AG10803 (cell line): Measurements from ENCODE around the gene SARM1.

ENCODE experiments used
- DNase-seq: peaks from one replicate; pipeline ENCODE4 v3.0.0; 2010; ENCODE audit warnings: low read depth
- H3K4me3 ChIP-seq: 2 replicates; pipeline ENCODE4 v1.5.1; 2011; ENCODE audit warnings: mild to moderate bottlenecking, low read length, control low read depth
- TF ChIP-seq, protein P1 (sequence below): conservative IDR thresholded peaks from 2 replicates; pipeline ENCODE4 v1.5.1; 2011; ENCODE audit warnings: mild to moderate bottlenecking, low read length, control low read depth, inconsistent platforms

SARM1 gene

DNA sequence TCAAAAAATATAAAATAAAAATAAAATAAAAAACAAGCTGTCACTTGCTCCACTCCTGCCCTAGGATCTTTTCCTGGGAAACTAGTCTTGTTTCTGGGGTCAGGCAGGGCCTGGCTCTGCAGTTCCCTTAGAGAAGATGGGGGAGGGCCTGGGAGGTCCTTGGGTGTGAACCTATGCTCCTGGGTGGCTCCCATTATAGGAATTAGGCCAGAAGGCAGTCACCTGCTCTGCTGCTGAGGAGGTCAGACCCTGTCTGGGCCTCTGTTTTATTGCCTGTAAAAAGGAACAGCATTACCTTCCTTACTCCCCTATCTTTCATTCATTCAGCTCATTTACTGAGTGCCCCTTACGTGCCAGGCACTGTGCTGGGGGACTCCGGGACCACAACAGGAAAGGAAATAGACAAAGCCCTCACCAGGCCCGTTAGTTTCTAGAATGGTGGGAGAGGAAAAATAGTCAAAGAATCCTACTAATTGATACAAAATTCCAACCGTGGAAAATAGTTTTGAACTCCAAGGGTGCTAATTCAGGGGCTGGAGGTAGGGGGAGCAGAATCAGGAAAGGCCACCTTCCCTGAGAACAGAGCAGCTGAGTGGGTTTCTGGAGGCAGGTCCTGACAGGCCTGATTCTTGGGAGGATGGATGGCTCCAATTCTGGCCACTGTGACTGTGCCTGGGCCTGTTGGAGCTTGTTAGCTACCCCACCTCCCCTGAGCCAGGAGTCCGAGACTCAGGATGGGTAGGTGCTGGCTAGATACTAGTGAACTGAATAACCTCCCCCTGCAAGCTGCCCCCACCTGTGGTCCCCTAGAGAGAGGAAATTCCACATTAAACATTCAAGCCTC, 35.9 kb downstream of the SARM1 start:
- no peak for DNase-seq
- TF ChIP-seq, protein P1, sequence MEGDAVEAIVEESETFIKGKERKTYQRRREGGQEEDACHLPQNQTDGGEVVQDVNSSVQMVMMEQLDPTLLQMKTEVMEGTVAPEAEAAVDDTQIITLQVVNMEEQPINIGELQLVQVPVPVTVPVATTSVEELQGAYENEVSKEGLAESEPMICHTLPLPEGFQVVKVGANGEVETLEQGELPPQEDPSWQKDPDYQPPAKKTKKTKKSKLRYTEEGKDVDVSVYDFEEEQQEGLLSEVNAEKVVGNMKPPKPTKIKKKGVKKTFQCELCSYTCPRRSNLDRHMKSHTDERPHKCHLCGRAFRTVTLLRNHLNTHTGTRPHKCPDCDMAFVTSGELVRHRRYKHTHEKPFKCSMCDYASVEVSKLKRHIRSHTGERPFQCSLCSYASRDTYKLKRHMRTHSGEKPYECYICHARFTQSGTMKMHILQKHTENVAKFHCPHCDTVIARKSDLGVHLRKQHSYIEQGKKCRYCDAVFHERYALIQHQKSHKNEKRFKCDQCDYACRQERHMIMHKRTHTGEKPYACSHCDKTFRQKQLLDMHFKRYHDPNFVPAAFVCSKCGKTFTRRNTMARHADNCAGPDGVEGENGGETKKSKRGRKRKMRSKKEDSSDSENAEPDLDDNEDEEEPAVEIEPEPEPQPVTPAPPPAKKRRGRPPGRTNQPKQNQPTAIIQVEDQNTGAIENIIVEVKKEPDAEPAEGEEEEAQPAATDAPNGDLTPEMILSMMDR = no peak
- H3K4me3 ChIP-seq = no peak overlapping the region

DNA sequence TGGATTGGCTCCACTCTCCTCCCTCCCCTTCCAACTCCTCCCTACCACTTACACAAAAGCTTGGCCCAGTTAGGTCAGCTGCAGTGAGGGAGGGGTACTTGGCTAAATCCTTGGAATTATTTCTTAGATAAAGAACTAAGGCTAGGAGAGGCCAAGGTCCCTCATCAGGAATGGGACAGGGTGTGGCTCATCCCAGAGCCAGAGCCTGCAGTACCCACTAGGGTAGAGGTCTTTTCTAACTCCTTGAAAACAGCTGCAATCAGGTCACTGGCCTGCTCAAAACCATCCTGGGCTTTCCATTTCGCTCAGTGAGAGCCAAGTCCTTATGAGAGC, 36.4 kb downstream of the SARM1 start:
- no peak overlapping the region for H3K4me3 ChIP-seq
- TF ChIP-seq, protein P1 = no peak

DNA sequence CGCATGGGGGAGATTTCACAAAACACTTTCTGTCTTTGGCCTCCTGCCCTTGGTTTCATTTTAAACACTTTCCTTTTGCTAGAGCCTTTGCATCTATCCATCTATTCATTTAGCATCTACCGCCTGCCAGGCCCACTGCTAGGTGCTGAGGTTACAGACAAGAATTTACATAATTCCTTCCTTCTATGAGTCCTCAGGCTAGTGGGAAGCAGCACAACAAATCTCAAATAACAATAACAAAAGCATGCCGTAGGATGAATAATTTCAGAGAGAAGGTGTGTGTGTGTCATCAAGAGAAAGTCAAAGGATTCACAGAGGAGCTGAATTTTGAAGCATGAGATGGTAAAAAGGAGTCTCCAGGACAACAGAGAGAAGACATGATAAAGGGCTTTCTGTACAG, 40.6 kb downstream of the SARM1 start:
- DNase-seq = no peak
- TF ChIP-seq, protein P1 = no peak
- H3K4me3 ChIP-seq = no peak overlapping the region

More for the DNA sequence above, 36.4 kb downstream of the SARM1 start:
- DNase-seq = no peak

DNA sequence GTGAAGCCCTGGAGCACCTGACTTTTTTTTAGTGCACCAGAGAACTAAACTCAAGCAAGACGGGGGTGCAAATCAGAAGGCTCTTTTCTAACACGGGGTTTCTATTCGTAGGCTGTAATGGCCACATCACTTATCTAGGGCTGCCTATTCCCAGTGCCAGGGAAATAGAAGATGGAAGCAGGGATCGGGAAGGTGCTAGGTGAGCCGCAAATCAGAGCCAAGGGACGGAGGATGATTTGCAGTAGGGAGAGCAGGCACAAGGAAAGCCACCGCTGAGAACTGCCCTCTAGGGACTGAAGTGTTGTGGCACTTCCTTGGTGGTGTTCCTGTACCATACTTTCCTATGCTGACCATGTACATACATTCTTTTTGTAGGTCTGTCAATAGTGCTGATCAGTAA, 42.3 kb downstream of the SARM1 start:
- no peak overlapping the region for H3K4me3 ChIP-seq
- TF ChIP-seq, protein P1 = no peak
- DNase-seq = no peak

DNA sequence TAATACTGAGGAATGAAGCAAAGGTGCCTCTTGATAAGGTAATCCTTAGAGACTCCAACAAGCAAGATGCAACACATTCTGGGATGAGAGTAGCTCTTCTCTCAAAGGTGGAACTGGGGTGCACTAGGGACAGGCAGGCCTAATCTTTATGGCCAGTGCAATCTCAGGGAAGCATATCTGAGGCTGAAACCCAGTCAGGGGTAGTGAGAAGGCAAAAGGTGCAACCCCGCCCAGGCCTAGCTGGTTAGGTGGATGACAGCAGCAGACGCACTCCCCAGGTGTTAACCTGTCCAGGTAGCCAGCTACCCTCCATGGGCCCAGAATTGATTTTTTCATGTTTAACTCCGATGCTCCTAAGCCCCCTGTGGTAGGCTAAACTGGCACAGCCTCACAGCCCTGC, 44.4 kb downstream of the SARM1 start:
- DNase-seq = no peak
- TF ChIP-seq, protein P1 = no peak
- no peak overlapping the region for H3K4me3 ChIP-seq

DNA sequence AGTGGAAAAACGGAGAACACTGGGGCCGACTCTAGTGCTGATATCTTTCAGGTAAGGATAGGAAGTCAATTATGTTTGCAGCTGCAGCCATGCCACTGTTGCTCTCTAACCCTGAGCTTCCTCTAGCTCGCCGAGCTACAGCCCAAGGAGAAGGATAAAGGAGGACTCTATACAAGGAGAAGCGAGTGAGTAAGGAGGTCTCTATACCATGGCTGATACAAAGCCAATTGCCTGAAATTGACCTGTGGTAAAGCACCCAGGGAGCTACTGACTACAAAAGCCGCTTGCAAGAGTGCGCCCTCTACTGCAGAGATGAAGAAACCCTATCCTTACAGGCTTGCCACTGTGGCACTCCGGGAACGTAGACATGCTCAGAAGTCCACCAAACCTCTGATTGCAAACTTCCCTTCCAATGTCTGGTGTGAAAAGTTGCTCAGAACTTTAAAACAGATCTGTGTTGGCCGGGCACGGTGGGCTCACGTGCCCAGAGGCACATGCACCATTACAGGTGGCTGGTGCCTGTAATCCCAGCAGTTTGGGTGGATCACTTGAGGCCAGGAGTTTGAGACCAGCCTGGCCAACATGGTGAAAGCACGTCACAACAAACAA, 45.3 kb downstream of the SARM1 start:
- TF ChIP-seq, protein P1 = peak; percentile 87
- H3K4me3 ChIP-seq = no peak overlapping the region
- DNase-seq = peak; percentile 68

DNA sequence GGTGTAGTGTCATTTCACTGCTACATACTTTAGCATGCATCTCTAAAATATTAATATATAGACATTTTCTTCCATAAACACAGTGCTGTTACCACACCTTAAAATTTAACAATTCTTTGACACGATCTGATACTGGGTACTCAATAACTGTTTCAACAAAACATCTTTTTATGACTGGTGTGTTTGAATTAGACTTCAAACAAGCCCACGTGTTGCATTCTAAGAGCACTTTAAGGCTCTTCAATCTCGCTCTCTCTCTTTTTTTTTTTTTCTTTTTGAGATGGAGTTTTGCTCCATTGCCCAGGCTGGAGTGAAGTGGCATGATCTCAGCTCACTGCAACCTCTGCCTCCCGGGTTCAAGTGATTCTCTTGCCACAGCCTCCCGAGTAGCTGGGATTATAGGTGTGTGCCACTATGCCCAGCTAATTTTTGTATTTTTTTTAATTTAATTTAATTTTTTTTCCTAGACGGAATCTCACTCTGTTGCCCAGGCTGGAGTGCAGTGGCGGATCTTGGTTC, 50.4 kb downstream of the SARM1 start:
- DNase-seq = no peak
- TF ChIP-seq, protein P1 = no peak
- H3K4me3 ChIP-seq = no peak overlapping the region
